Hippocampal formation (tissue), 2 donors: ENCODE data around the gene YBEY.
"Not testable (repeated sequence)": the region's sequence is repeated elsewhere in the genome, so short reads cannot be mapped to it uniquely, and the experiment has no call there.

Experiments
- DNase-seq, 2 donors: peaks; one replicate each; lab custom pipeline; 2025; lab: John Stamatoyannopoulos, UW

YBEY gene, protein sequence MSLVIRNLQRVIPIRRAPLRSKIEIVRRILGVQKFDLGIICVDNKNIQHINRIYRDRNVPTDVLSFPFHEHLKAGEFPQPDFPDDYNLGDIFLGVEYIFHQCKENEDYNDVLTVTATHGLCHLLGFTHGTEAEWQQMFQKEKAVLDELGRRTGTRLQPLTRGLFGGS

DNA sequence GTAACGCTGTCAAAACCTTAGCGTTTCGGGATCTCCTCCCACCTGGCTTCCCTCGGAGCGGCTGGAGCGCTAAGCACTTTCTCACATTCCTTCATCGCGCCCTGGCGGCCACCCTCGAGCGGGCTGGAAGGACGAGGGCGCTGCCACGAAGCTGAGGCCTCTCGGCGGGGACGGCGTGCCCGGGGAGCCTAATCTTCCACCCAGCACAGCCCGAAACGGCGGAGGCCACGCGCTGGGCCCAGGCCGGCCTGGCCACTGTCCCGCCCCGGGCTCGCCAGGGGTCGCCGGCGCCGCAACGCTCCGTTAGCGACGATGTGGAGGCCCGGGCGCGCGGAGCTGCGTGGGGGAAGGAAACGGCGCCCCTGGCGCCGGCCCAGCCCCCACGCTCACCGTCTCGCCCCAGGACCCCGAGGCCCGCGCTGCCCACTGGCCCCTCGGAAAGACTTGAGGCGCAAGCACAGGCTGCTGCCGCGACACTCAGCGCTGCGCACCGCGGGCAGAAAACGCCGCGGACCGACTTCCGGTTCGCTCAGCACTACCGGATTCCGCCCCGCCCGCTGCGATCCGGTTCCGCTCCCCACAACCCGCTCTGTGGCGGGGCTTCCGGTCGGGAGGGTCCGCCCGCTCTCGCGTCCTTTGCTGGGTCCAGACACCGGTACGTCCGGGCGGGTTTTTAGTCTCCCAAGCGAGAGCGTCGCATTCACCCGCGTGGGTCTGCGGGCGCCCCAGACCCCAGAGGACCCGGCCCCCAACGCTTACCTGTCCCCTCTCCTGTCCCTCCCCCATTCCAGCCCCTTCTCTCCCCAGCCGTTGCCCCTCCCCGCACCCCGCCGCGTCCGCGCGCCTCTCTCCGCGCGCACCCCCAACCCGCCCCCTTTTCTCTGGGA, at the start of gene YBEY:
Gene YBEY, plus strand, starts transcription at position 582 of the 887 bp plus-strand sequence. CDS start 572 bp downstream, outside the sequence.
- peak; percentile 82 to 84 for DNase-seq

DNA sequence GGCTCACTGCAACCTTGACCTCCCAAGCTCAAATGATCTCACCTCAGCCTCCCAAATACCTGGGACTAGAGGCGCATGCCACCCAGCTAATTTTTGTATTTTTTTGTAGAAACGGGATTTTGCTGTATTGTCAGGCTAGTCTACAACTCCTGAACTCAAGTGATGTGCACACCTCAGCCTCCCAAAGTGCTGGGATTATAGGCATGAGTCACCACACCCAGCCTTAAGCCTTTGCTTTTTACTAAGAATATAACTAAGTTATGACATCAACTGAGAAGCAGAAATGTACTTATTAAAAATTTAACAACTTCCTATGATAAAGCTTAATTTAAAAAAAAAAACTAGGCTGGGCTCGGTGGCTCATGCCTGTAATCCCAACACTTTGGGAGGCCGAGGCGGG, 48.7 kb upstream of the YBEY start:
- DNase-seq, result no peak

DNA sequence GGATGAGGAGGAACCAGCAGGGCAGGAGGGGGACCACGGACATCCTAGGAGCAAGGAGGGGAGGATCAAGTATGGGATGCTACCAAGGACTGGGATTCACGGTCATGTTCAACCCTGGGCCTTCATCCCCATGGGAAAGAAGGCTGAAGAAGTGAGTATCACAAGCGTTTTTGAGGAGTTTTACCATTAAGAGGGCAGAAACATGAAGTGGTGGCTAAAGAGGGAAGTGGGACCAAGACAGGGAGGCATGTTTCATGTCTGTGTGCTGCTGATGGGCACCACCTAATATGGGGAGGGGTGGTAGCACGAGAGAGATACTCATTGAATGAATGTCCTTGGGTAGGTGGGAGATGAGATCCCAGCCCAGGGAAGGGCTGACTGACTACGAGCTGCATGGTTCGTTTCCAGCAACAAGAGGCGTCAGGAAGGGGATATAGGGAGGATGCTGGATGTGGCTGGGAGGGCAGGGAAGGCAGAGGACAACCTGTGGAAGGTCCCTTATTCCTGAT, 46.3 kb upstream of the YBEY start:
- DNase-seq, result no peak

DNA sequence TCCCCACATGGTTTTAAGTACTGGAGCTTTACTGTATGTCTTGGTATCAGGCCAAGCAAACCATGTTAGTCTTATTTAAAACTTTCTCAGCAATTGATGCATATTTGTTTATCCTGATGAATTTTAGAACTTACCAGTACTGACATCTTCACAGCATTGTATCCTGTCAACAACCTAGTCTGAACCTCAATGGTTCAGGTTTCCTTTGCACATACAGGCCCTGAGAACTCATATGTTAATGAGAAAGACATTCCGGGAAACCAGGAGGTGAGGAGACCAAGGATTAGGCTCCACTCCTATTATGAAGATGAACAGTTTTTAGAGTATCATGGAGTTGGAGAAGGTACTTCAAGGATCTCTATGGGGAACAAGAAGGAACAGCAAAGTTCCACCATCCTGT, 44.6 kb upstream of the YBEY start:
- DNase-seq, result not testable (repeated sequence)

DNA sequence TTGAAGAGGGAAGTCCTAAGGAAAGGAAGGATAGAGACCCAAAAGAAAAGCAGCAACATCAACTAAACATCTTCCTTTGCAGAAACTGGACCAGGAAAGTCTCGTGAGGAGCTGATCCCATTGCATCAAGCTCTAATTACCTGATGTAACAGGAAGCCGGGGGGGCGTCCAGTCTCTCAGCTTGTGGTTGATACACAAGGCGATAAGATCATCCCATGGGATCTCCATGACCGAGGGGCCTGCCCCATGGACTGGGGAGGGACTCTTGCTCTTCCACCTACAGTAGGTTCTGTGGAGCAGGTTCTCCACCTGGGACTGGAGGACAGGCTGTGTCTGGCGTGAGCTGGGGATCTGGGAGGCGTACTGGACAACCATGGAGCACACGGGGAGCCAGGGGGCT, 42.8 kb upstream of the YBEY start:
- DNase-seq, result no peak

DNA sequence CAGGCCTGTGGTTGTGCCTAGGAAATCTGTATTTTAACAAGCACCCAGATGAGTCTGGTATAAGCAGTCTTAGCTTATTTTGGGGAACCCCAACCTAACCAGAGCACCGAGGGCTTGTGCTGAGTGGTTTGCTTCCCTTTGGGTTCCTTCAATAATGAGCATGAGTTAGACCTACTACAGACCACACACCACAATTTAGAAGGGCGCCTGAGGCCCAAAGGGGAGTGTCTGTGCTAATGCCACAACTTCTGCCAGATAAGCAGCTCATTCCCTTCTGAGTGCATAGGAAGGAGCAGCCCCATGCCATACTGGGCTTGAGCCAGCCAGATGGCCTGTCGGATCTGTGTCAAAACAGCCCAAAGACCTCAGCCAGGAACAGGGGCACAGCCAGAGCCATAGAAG, 42.2 kb upstream of the YBEY start:
- DNase-seq, result peak in 1 of 2 donors; percentile 58

DNA sequence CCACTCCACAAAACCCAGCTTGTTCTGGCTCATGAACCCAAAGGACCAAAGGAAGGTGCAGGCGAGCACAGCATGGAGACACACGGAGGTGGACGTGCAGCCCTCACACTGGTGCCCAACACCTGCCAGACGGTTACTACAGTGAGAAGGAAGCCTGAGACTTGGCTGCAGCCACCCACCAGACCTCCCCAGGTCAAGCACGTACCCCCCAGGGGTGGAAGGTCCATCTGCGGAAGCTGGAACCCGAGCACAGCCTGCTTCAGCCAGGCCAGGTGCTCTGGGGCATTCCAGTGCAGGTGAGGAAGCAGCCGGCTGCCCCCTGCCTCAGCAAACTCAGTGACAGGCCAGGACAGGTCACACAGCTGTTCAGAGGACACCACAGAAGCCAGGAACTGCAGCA, 41.5 kb upstream of the YBEY start:
- DNase-seq, result no peak

DNA sequence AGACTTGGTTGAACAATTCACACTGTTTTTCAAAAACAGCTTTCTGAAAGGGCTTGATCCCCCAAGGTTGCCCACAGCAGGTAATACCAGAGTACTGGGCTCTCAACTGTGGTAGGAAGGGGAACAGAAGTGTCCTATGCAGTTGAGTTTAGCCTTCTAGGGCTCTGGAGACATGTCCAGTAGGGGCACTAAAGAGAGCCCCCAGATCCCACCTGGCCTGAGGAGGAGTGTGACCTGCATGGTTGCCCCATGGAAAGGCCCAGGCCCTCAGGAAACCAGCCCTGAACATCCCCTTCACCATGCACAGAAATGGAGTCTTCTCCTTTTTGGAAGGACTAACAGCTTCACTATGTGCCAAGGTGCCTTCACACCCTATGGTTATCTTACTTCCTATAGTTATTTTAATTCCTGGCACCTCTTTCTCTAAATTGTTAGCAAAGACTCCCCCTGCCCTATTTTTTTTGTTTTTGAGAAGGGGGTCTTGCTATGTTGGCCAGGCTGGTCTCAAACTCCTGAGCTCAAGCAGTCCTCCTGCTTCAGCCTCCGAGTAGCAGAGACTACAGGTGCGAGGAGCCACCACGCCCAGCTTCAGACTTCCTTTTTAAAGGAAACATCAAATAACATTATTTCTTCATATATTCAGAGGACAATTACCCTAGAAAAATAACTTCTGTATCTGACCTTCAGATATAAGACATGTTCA, 40.8 kb upstream of the YBEY start:
- no peak for DNase-seq

DNA sequence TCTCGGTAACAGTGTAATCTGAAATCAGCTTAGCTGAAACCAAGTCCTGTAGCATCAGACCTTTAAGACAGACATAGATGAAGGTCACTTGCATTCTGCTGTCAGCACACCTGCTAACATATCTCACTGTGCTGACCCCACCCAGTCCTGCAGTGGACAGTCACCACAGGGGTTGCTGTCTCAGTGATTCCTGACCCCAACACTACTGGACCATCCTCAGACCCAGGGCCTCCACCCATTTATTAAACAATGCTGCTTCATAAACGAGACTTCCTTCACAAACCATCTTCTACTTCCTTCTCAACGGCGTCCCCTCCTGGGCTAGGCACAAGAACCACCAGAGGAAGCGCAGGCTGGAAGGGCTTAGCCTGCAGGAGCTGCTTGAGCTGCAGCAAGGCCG, 39.8 kb upstream of the YBEY start:
- no peak for DNase-seq

DNA sequence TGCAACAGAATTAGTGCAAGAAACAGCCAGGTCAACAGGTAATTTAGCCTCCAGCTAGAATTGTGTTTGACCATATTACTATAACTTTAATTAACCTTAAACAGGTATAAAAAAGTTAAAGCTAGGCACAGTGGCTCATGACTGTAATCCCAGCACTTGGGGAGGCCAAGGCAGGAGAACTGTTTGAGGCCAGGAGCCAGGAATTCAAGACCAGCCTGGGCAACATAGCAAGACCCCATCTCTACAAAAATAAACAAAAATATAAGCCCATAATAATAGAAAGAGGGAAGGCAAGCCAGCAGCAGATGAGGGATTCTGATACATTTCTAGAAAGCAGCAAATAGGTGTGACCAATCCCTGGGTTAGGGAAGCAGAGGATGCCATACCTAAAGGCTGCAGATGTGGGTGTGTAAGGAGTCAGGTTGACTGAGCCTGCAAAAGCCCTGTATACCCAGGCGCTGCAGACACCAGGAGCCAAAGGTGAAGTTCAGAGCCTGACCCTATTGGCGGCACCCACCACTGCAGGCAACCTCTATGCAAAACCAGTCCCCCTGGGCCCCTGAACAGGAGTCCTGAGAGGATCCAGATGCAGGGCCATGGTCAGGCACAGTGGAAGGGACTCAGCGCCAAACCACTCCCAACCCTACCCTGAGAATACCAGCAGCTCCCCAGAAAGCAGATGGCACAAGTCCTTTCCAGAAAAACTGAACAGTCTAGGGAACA, 38.3 kb upstream of the YBEY start:
- no peak for DNase-seq

DNA sequence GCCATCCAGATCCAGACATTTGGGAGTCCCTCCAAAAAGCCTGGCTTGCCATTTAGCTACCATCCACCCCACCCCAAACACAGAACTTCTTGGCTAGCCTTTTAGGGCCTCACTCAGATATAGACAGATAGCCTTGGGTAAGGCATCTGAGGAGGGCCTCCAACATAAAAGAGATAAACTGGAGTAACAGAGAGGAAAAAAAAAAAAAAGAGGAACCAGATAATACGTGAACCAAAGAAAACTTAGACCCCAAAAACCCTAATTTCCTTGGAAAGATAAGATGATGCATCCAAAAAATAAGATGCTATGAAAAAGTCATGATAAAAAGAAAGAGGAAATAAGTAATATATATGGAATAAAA, 37.7 kb upstream of the YBEY start:
- no peak for DNase-seq

DNA sequence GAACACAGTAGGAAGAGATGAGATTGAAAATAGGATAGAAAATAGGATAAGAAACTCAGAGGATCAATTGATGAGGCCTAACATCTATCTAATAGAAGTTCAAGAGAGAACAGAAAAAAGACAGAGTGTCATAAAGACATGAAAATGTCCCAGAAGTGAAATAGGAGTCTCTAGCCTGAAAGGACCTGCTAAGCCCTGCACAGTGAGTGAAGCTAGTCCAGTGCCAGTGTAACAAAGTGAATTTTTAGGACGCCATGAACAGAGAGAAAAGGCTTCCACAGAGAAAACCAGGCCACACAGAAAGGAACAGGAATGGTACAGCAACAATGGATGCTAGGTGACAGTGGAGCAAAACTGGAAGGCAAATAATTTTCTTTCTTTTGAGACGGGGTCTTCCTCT, 37.3 kb upstream of the YBEY start:
- no peak for DNase-seq

DNA sequence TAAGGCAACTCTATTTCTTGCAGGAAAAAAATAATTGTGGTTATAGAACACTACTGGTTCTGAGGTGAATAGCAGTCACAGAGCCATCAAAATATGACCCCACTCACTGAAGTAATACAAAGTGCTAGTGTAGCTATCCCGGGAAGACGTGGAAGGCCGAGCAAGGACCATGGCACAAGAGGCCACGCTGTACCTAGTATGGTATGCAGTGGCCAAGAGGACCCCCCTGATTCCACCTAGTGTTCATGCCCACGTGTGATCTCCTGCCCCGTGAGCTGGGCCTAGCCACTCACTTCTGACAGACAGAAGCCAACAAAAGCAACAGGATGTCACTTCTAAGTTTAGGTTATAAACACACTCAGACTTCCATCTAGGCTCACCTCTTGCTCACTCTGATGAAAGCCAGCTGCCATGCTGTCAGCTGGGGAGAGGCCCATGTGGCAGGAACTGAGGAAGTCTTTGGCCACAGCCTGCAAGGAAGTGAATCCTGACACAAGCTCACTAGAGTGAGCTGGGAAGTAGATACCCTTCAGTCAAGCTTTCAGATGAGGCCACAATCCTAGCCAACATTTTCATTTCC, 35.9 kb upstream of the YBEY start:
- no peak for DNase-seq

DNA sequence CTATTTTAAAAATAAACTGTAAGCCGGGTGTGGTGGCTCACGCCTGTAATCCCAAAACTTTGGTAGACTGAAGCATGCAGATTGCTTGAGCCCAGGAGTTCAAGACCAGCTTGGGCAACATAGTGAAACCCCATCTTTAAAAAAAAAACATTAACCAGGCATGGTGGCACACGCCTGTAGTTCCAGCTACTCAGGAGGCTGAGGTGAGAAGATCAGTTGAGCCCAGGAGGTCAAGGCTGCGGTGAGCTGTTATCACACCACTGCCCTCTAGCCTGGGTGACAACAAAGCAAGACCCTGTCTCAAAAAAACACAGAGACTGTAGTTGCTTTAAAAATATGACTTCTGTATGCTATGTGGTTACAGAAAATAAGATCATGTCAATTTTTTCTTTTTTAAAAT, 33.3 kb upstream of the YBEY start:
- DNase-seq, result no peak

DNA sequence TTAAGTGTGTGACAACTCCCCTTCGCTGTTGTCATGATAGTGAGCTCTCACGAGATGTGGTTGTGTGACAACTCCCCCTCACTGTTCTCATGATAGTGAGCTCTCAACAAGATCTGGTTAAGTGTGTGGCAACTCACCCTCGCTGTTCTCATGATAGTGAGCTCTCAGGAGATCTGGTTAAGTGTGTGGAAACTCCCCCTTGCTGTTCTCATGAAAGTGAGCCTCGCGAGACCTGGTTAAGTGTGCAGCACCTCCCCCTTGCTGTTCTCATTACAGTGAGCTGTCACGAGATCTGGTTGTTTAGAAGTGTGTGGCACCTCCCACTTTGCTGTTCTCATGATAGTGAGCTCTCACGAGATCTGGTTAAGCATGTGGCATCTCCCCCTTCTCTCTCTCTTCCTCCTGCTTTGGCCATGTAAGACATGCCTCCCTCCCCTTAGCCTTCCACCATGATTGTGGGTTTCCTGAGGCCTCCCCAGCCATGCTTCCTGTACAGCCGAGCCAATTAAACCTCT, 32.5 kb upstream of the YBEY start:
- no peak for DNase-seq

DNA sequence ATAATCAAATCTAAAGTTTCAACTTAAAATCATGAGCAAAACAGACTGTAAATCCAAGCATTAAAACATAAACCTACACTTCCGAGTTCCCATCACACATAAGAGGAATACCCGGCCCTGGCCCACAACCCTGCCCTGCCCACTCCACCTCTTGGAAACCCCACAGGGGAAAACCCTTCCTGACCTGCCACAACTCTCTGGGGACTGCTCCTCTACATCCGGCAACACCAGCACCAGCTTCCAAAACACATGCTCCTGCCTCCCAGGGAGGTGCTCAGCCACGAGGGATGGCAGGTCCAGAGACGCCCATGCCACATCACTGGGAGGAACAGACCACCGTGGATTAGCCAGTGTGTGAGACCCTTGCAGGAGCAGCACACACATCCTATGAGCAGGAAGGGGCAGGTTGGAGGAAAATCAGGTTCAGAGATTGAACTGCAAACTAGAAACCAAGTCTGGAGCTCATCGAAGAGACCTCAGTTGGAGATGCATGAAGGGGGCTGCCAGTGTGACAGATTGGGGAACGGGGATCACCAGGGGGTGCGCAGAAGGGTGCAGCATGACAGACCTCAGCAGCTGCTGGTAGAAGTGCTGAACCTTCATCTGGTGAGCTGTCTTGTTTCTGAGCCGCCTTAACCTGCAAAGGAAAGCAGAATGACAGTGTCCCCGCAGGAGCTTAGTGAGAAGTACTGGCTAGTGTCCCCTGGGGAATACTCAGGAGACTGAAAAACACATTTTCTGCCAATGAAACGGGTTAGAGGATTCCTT, 31.8 kb upstream of the YBEY start:
- no peak for DNase-seq

DNA sequence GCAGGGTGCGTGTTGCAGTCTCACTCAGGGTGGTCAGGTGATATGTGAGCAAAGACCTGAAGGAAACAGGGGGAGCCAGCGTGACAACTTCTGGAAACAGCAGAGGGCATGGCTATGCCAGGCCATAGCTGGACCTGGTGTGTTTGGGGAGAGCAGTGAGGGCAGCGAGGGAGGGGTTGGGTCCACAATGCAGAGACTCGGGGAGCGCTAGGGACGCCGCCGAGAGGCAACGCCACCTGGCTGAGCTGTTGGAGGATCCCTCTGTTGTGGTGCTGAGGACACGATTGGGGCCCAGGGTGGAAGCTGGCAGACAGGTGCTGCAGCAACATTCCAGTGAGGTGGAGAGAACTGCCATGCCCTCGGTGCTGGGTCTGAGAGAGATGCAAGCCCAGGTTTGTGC, 31.0 kb upstream of the YBEY start:
- DNase-seq, result no peak

DNA sequence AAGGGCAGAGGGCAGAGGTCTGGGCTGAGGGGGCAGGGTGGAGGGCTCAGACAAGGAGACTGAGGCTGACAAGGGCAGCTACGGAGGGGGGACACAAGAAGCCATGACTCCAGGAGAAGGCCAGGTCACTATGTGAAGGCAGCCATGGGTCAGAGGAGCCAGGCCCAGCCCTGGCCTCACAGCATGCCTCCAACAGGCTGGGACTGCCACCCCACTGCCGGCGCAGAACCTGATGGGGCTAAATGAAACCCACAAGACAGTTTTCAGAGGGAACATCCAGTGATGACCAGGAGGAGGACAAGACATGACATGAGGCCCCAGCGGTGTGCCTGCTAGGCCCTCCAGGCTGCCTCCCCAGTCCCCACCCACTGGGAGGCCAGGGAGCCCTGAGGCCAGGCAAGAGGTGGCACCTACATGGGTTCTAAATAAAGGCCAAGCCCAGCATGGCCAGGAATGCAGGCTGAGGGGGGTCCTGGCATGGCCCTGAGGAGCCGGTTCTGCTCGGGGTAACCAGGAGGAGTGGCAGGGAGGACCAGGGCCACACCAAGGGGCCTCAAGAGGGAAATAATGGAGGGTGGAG, 30.3 kb upstream of the YBEY start:
- DNase-seq, result no peak

DNA sequence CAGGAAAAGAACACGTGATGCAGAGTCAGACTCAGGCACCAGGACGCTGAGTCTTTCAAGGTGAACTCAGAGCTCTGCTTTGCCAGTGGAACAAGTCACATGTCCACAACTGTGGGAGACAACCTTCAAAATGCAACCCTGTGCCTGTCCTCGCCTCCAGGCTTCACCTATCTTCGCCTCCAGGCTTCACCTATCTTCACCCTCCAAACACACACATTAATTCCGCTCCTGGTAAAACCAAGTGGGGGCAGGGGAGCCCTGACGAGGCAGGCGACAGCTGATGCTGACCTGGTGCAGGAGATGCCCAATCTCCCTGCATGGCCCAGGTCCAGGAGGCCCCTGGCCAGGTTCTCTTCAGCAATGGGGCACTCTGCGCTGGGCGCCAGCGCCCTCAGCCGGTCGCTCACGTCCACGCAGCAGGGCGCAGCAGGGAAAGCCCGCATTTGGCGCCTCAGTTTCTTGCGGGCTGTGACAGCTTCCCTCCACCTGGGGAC, 29.6 kb upstream of the YBEY start:
- DNase-seq, result no peak

DNA sequence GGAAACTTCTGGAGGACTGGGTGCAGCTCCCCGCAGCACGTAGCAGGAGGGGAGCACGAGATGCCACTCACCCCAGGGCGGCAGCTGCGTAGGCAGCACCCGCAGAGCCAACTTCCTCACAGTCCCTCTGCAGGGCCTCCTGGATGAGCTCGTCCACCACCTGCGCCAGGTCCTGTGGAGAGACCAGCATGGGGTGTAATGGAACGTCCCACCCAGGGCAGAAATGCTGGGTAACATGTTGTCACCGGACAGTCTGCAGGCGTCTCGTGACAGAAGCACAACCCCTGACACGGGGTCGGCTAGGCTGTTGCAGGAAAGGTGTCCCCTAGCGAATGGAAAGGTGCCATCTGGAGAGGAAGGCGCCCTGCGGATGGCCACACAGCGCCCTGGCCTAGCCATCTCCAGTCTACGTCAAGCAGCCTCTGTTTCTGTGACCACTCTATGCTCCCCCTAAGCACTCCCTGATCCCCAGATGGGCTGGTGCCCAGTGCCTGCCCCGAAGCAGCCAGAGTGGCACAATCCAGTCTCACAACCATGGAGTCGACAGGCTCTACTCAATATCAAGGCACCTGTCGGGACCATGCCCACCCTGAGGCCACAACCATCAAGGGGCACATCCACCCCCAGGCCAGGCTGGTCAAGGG, 22.0 kb upstream of the YBEY start:
- no peak for DNase-seq
